Measurements from ENCODE around the gene SCRT2. TPM values are rescaled to one million over a fixed set of nuclear protein-coding genes. Genes with fewer than 3 reads are reported as not detected.

SCRT2 gene
- polyA plus RNA-seq, 3 donors: not detected

GRCh38 chr20:635893-636338, 39.7 kb downstream of the SCRT2 start:
- no peak overlapping the region for H3K27ac Mint-ChIP-seq
- Histone ChIP-seq H3K9ac (ENCODE audit: insufficient read depth, low read length, poor library complexity, severe bottlenecking) (no peak overlapping the region), H3K4me1 (ENCODE audit: control insufficient read depth in 1 of 2, insufficient read depth in 2 of 2, low read length in 2 of 2) (no peaks in the 10 kb centered on the region), H3K36me3 (replicated peaks in 1 of 2; ENCODE audit: control insufficient read depth in 1 of 2, insufficient read depth in 2 of 2, low read length in 2 of 2) (no peaks in the 10 kb centered on the region), H4K20me1 (ENCODE audit: insufficient read depth, low read length) (no peaks in the 10 kb centered on the region), H3K9me3 (replicated peaks in 1 of 2; ENCODE audit: control insufficient read depth in 1 of 2, insufficient read depth in 1 of 2, low read length in 2 of 2) (no peaks in the 10 kb centered on the region), H2AFZ (ENCODE audit: insufficient read depth, low read depth, low read length, poor library complexity, severe bottlenecking) (no peak overlapping the region), H3K4me3 (replicated peaks in 1 of 3; ENCODE audit: low read depth in 2 of 3, low read length in 3 of 3) (no peak overlapping the region), H3K27me3 (ENCODE audit: control insufficient read depth in 2 of 2, insufficient read depth in 2 of 2, low read length in 2 of 2) (no peaks in the 10 kb centered on the region), H3K79me2 (ENCODE audit: insufficient read depth, low read length) (no peaks in the 10 kb centered on the region), H3K27ac (ENCODE audit: low read depth in 1 of 2, low read length in 2 of 2) (no peak overlapping the region), H3K4me2 (replicated peaks; ENCODE audit: extremely low read depth, low read length, poor library complexity, severe bottlenecking) (no peak overlapping the region)
- H3K9me3 Mint-ChIP-seq: no peaks in the 10 kb centered on the region
- intact Hi-C loops (cut with micrococcal nuclease): no loop called here
- TF ChIP-seq CTCF (IDR thresholded peaks at IDR 0.05): no peak
- H3K4me3 Mint-ChIP-seq: no peak overlapping the region
- H3K27me3 Mint-ChIP-seq (ENCODE audit: low read depth in 3 of 3): peaks cover 4 to 18% (median 5%) of the 10 kb centered on the region in 3 donors
- no peak for DNase-seq
- H3K4me1 Mint-ChIP-seq: no peaks in the 10 kb centered on the region
- no peaks in the 10 kb centered on the region for H3K36me3 Mint-ChIP-seq
- WGBS (ENCODE audit: insufficient coverage): 50% methylated on average over 1 of the region's 7 CpGs

DNA sequence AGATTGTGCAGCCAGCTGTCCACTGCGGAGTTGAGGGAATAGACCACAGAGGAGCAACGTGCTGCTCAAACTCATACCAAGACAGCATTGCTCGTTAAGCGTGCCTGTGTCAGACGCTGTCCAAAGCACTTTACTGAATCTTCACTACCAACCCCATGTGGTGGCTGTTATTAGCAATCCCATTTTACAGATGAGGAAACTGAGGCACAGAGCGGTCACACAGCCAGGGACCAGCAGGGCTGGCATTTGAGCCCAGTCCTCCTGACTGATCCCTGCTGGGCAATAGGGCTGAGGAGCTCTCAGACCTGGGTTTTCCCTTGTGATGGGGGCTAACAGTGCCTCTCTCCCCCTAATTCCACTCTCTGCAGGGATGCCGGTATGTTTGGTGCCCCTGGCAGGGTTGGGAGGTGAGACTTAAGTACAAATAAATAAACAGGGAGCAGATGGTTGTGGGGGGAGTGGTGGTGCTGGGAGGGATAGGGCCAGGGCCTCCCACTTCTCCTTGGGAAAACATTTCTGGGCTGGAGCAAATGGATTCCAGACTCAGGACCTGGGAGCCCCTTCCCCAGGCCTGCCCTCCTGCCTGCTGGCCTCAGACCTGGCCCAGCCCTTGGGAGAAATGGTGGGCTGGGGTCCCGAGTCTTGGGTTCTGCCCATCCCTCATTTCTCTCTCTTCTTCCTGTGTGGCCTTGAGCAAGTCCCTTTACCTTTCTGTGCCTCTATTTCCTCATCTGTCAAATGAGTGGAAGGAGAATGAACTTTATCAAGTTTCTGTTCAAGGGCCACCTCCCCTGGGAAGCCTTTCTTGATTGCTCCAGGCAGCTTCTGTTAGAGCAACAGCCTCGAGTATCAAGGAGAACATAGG, 40.3 kb downstream of the SCRT2 start:
- H3K36me3 Mint-ChIP-seq: no peaks in the 10 kb centered on the region
- no peak for TF ChIP-seq CTCF (IDR thresholded peaks at IDR 0.05)
- H3K9ac ChIP-seq (ENCODE audit: insufficient read depth, low read length, poor library complexity, severe bottlenecking): no peak overlapping the region
- no peak overlapping the region for H3K4me3 ChIP-seq (replicated peaks in 1 of 3; ENCODE audit: low read depth in 2 of 3, low read length in 3 of 3)
- peaks cover 4 to 16% (median 5%) of the 10 kb centered on the region in 3 donors for H3K27me3 Mint-ChIP-seq (ENCODE audit: low read depth in 3 of 3)
- H3K4me1 ChIP-seq (ENCODE audit: control insufficient read depth in 1 of 2, insufficient read depth in 2 of 2, low read length in 2 of 2): no peaks in the 10 kb centered on the region
- no peak overlapping the region for H3K4me3 Mint-ChIP-seq
- H3K9me3 ChIP-seq (replicated peaks in 1 of 2; ENCODE audit: control insufficient read depth in 1 of 2, insufficient read depth in 1 of 2, low read length in 2 of 2): no peaks in the 10 kb centered on the region
- no peak for DNase-seq
- no peaks in the 10 kb centered on the region for H3K36me3 ChIP-seq (replicated peaks in 1 of 2; ENCODE audit: control insufficient read depth in 1 of 2, insufficient read depth in 2 of 2, low read length in 2 of 2)
- no peak overlapping the region for H3K4me2 ChIP-seq (replicated peaks; ENCODE audit: extremely low read depth, low read length, poor library complexity, severe bottlenecking)
- H3K79me2 ChIP-seq (ENCODE audit: insufficient read depth, low read length): no peaks in the 10 kb centered on the region
- no peaks in the 10 kb centered on the region for H3K27me3 ChIP-seq (ENCODE audit: control insufficient read depth in 2 of 2, insufficient read depth in 2 of 2, low read length in 2 of 2)
- H3K27ac ChIP-seq (ENCODE audit: low read depth in 1 of 2, low read length in 2 of 2): no peak overlapping the region
- 95% methylated on average over 5 of the region's 9 CpGs for WGBS (ENCODE audit: insufficient coverage)
- no peaks in the 10 kb centered on the region for H4K20me1 ChIP-seq (ENCODE audit: insufficient read depth, low read length)
- H3K9me3 Mint-ChIP-seq: no peaks in the 10 kb centered on the region
- H2AFZ ChIP-seq (ENCODE audit: insufficient read depth, low read depth, low read length, poor library complexity, severe bottlenecking): no peak overlapping the region
- H3K4me1 Mint-ChIP-seq: no peaks in the 10 kb centered on the region
- no peak overlapping the region for H3K27ac Mint-ChIP-seq
- intact Hi-C loops (cut with micrococcal nuclease): no loop called here
